OCI-LY7 (cell line): ENCODE results near the gene SMPDL3A. TPM values are rescaled to one million over a fixed set of nuclear protein-coding genes. Genes with fewer than 3 reads are reported as not detected.

Experiments used
- BruUV-seq: library from RNA; stranded (reverse); fragments of 400-500 nt; replicated peaks from 2 replicates; lab custom pipeline; 2021; lab: Mats Ljungman, UMichigan
- CTCF ChIA-PET: fragments of 300-600 bp; sonication (Branson Sonifier 250); formaldehyde crosslinking; loops from one replicate; lab custom pipeline; 2022; ENCODE audit warnings: antibody characterized with exemption; ENCODE audit not compliant: unreplicated experiment; lab: Charles Lee
- POLR2A ChIA-PET: fragments of 300-600 bp; sonication (Branson Sonifier 250); formaldehyde crosslinking; loops from one replicate; lab custom pipeline; 2022; ENCODE audit warnings: antibody characterized with exemption; lab: Charles Lee
- DNase-seq: peaks from one replicate; pipeline ENCODE4 v3.0.0-alpha.2; 2015; ENCODE audit warnings: low spot score
- H2AFZ ChIP-seq: fragments of 200-600 bp; sonication (generic), shearing (Covaris generic); 2 replicates; pipeline ENCODE4 v1.6.1; 2014; ENCODE audit warnings: mild to moderate bottlenecking, antibody characterized with exemption, low read length, moderate library complexity
- H3K27ac ChIP-seq: fragments of 200-600 bp; sonication (generic); 2 replicates; pipeline ENCODE4 v1.5.1; 2014; ENCODE audit warnings: mixed run types, low read depth, mild to moderate bottlenecking, moderate library complexity, low read length, inconsistent platforms; ENCODE audit not compliant: poor library complexity, severe bottlenecking
- H3K36me3 ChIP-seq: fragments of 200-600 bp; sonication (generic); 2 replicates; pipeline ENCODE4 v1.6.1; 2014; ENCODE audit warnings: mild to moderate bottlenecking, antibody characterized with exemption, low read length, moderate library complexity, mixed read lengths; ENCODE audit not compliant: insufficient read depth
- H3K4me1 ChIP-seq: fragments of 200-600 bp; sonication (generic); 2 replicates; pipeline ENCODE4 v1.5.1; 2014; ENCODE audit warnings: mild to moderate bottlenecking, low read length; ENCODE audit not compliant: insufficient read depth, poor library complexity, severe bottlenecking
- H3K4me2 ChIP-seq: fragments of 200-600 bp; sonication (generic); 2 replicates; pipeline ENCODE4 v1.6.1; 2014; ENCODE audit warnings: mild to moderate bottlenecking, low read length
- H3K4me3 ChIP-seq: fragments of 200-600 bp; sonication (generic); 2 replicates; pipeline ENCODE4 v1.5.1; 2014; ENCODE audit warnings: mild to moderate bottlenecking, low read depth, low read length; ENCODE audit not compliant: poor library complexity, severe bottlenecking
- H3K79me2 ChIP-seq: fragments of 200-600 bp; sonication (generic); 2 replicates; pipeline ENCODE4 v1.6.1; 2016; ENCODE audit warnings: low read depth, mild to moderate bottlenecking, low read length, moderate library complexity, mixed read lengths; ENCODE audit not compliant: insufficient read depth
- H3K9me2 ChIP-seq: fragments of 200-600 bp; sonication (generic); 2 replicates; pipeline ENCODE4 v1.6.1; 2016; ENCODE audit warnings: mild to moderate bottlenecking, low read length, mixed read lengths; ENCODE audit not compliant: insufficient read depth
- H3K9me3 ChIP-seq: fragments of 200-600 bp; sonication (generic); 2 replicates; pipeline ENCODE4 v1.6.1; 2014; ENCODE audit warnings: mild to moderate bottlenecking, mixed run types, low read length, mixed read lengths
- H4K20me1 ChIP-seq: fragments of 200-600 bp; sonication (generic); 2 replicates; pipeline ENCODE4 v1.6.1; 2014; ENCODE audit warnings: mild to moderate bottlenecking, antibody characterized with exemption, low read length, moderate library complexity, mixed read lengths; ENCODE audit not compliant: insufficient read depth
- EZH2phosphoT487 ChIP-seq: fragments of 200-600 bp; sonication (generic); IDR thresholded peaks from 2 replicates; pipeline ENCODE4 v1.6.1; 2018; ENCODE audit warnings: low read depth, borderline replicate concordance, mild to moderate bottlenecking, mixed run types, antibody characterized with exemption, low read length, moderate library complexity, mixed read lengths
- intact Hi-C: fragments of 100-400 bp; cut with micrococcal nuclease; formaldehyde crosslinking; loops from one replicate; pipeline ENCODE4 v1.10.0; 2022; ENCODE audit not compliant: unreplicated experiment
- total RNA-seq, 2 experiments: library from RNA; depleted of rRNA in 1 of 2; stranded (reverse); fragments of >200 nt in 1 of 2; shearing (Covaris generic) in 1 of 2; gene quantifications; 2 replicates each; pipeline ENCODE4 v1.2.3, GENCODE V29; 2014 to 2022
- TF ChIP-seq, protein P1 (sequence below): fragments of 200-600 bp; sonication (generic); conservative IDR thresholded peaks from 2 replicates; pipeline ENCODE4 v1.5.1; 2014; ENCODE audit warnings: mild to moderate bottlenecking, antibody characterized with exemption, low read length, moderate library complexity, mixed read lengths

The SMPDL3A gene
- total RNA-seq, 2 experiments from 2014 or later = not detected

DNA sequence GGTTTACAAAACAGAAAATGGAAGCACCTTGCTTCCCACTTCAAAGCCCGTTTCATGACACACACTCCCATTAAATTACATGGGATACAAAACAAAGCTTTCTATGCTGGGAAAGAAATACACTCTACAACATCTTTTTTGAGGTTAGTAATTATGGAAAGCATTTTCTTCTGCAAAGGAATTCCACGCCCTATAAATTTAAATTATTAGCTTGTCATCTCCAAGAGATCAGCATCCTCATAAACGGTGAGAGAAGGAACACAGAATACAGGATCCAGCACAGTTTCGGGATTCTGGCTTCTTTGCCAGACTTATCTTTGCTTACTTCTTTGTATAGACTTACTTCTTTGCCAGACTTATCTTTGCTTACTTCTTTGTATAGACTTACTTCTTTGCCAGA is 1.3 kb upstream of the SMPDL3A start:
- Histone ChIP-seq H3K4me1 (no peaks in the 10 kb centered on the region), H3K79me2 (no peaks in the 10 kb centered on the region), H3K4me2 (no peak overlapping the region), H3K36me3 (no peaks in the 10 kb centered on the region), H4K20me1 (no peaks in the 10 kb centered on the region; the same call in 1 of the 2 replicates), H3K4me3 (no peak overlapping the region), H3K27ac (no peak overlapping the region), H2AFZ (no peak overlapping the region), H3K9me2 (no peaks in the 10 kb centered on the region), H3K9me3 (no peaks in the 10 kb centered on the region)
- BruUV-seq = no TSS peak
- DNase-seq = no peak
- ChIA-PET POLR2A (no interaction called here), CTCF (no interaction called here)
- intact Hi-C loops = no loop called here
- TF ChIP-seq, protein P1, sequence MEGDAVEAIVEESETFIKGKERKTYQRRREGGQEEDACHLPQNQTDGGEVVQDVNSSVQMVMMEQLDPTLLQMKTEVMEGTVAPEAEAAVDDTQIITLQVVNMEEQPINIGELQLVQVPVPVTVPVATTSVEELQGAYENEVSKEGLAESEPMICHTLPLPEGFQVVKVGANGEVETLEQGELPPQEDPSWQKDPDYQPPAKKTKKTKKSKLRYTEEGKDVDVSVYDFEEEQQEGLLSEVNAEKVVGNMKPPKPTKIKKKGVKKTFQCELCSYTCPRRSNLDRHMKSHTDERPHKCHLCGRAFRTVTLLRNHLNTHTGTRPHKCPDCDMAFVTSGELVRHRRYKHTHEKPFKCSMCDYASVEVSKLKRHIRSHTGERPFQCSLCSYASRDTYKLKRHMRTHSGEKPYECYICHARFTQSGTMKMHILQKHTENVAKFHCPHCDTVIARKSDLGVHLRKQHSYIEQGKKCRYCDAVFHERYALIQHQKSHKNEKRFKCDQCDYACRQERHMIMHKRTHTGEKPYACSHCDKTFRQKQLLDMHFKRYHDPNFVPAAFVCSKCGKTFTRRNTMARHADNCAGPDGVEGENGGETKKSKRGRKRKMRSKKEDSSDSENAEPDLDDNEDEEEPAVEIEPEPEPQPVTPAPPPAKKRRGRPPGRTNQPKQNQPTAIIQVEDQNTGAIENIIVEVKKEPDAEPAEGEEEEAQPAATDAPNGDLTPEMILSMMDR = no peak
- TF ChIP-seq EZH2phosphoT487 = no peak

GRCh38 chr6:122788208-122788607 is 850 bp upstream of the SMPDL3A start:
- Histone ChIP-seq H3K4me3 (no peak overlapping the region), H3K36me3 (no peaks in the 10 kb centered on the region), H3K4me1 (no peaks in the 10 kb centered on the region), H4K20me1 (no peaks in the 10 kb centered on the region; the same call in 1 of the 2 replicates), H2AFZ (no peak overlapping the region), H3K79me2 (no peaks in the 10 kb centered on the region), H3K9me2 (no peaks in the 10 kb centered on the region), H3K9me3 (no peaks in the 10 kb centered on the region), H3K27ac (no peak overlapping the region), H3K4me2 (no peak overlapping the region)
- ChIA-PET POLR2A (no interaction called here), CTCF (no interaction called here)
- no peak for DNase-seq
- intact Hi-C loops = no loop called here
- TF ChIP-seq, protein P1 = no peak
- no peak for TF ChIP-seq EZH2phosphoT487
- no TSS peak for BruUV-seq

DNA sequence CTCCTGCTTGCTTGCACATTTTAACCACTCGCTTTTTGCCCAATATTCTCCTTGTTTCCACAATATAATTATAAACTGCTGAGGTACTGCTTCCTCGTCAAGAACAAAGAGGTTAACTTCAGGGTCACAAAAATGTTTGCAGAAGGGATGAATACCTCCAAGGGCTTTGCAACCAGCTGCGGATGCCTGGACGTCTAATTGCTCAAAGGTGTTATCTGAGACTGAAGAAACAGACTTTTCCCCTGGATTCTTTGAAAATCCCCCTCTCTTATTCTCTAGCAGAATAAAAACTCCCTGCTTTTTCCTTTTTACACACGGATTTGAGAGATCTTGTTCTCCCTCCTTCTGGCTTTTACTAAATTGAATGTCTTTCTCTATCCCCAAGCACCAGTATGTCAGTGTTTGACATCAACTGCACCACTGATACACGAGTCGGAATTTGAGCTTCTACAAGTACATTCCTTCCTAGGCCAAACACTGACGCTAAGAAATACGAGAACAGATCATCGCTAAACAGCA is 336 bp upstream of the SMPDL3A start:
- POLR2A ChIA-PET = no interaction called here
- Histone ChIP-seq H3K36me3 (no peaks in the 10 kb centered on the region), H3K79me2 (no peaks in the 10 kb centered on the region), H3K4me3 (no peak overlapping the region), H3K9me2 (no peaks in the 10 kb centered on the region), H4K20me1 (no peaks in the 10 kb centered on the region; the same call in 1 of the 2 replicates), H3K4me1 (no peaks in the 10 kb centered on the region), H2AFZ (no peak overlapping the region), H3K4me2 (no peak overlapping the region), H3K27ac (no peak overlapping the region), H3K9me3 (no peaks in the 10 kb centered on the region)
- no peak for DNase-seq
- CTCF ChIA-PET = no interaction called here
- TF ChIP-seq EZH2phosphoT487 = no peak
- TF ChIP-seq, protein P1 = no peak
- no TSS peak for BruUV-seq
- intact Hi-C loops = no loop called here
